Natural killer cell (primary cell): ENCODE data around the gene NSRP1. TPM values are rescaled to one million over a fixed set of nuclear protein-coding genes. Genes with fewer than 3 reads are reported as not detected.
"Not testable (repeated sequence)": the region's sequence is repeated elsewhere in the genome, so short reads cannot be mapped to it uniquely, and the experiment has no call there.

ENCODE experiments used
- ATAC-seq, 3 donors: fragments of 150-1000 bp in 2 of 3; fragments of 200-7000 bp in 1 of 3; cut with Tn5 transposase; 1 replicate in 1 of 3; 2 replicates in 2 of 3; pipeline ENCODE4 v1.10.0; 2021; ENCODE audit warnings: mild to moderate bottlenecking in 2 of 3, moderate library complexity in 2 of 3
- DNase-seq, 2 donors: peaks; one replicate each; pipeline versions ENCODE4 v3.0.0 to v3.0.0-alpha.2; 2013 to 2021; ENCODE audit warnings: mixed read lengths in 1 of 2
- H3K27ac ChIP-seq: one replicate; pipeline ENCODE4 v1.5.1; 2013; ENCODE audit warnings: mild to moderate bottlenecking, low read length
- H3K27me3 ChIP-seq: one replicate; pipeline ENCODE4 v1.6.1; 2013; ENCODE audit warnings: low read length; ENCODE audit not compliant: control insufficient read depth, insufficient read depth
- H3K36me3 ChIP-seq: one replicate; pipeline ENCODE4 v1.6.1; 2013; ENCODE audit warnings: low read length; ENCODE audit not compliant: control insufficient read depth, insufficient read depth
- H3K4me1 ChIP-seq: one replicate; pipeline ENCODE4 v1.6.1; 2013; ENCODE audit warnings: low read length; ENCODE audit not compliant: control insufficient read depth, insufficient read depth
- H3K4me3 ChIP-seq: one replicate; pipeline ENCODE4 v1.5.1; 2013; ENCODE audit warnings: low read length
- H3K9me3 ChIP-seq: one replicate; pipeline ENCODE4 v1.6.1; 2013; ENCODE audit warnings: low read length; ENCODE audit not compliant: control insufficient read depth, insufficient read depth
- H3K27ac Mint-ChIP-seq, 2 donors: one replicate each; pipeline ENCODE4 v1.8.0; 2022; ENCODE audit warnings: mild to moderate bottlenecking in 2 of 2, mixed read lengths in 2 of 2, moderate library complexity in 1 of 2
- H3K27me3 Mint-ChIP-seq, 2 donors: one replicate each; pipeline ENCODE4 v1.8.0; 2022; ENCODE audit warnings: low read depth in 2 of 2, mixed read lengths in 2 of 2
- H3K36me3 Mint-ChIP-seq: one replicate; pipeline ENCODE4 v1.8.0; 2022; ENCODE audit warnings: mixed read lengths
- H3K4me1 Mint-ChIP-seq, 2 donors: one replicate each; pipeline ENCODE4 v1.8.0; 2022; ENCODE audit warnings: mixed read lengths in 2 of 2
- H3K4me3 Mint-ChIP-seq: one replicate; pipeline ENCODE4 v1.8.0; 2022; ENCODE audit warnings: mild to moderate bottlenecking, moderate library complexity, mixed read lengths
- H3K9me3 Mint-ChIP-seq, 2 donors: one replicate each; pipeline ENCODE4 v1.8.0; 2022; ENCODE audit warnings: mixed read lengths in 2 of 2
- CTCF ChIP-seq: fragments of 200-600 bp; IDR thresholded peaks from one replicate; pipeline ENCODE4 v1.8.0; 2022; ENCODE audit warnings: antibody characterized with exemption
- WGBS: methylation state at CpG from one replicate; pipeline ENCODE4 v1.1.7; 2013; ENCODE audit warnings: missing lambda C conversion rate; ENCODE audit not compliant: insufficient coverage; 5-methylcytosine and 5-hydroxymethylcytosine counted together
- intact Hi-C: fragments of 100-400 bp; cut with micrococcal nuclease; formaldehyde crosslinking; loops from one replicate; pipeline ENCODE4 v1.14.2; 2022
- total RNA-seq, 4 donors: library from RNA; stranded (reverse); fragments of 120-200 nt in 1 of 4; gene quantifications; one replicate each; pipeline versions ENCODE4 v1.2.3 to v1.2.4, GENCODE V29; 2013 to 2022

The NSRP1 gene
- total RNA-seq, 3 donors from 2014 or later (not counting 1 experiment from before 2014, with no cell fraction given), result 27.0 to 33.7 (median 29.7) TPM

DNA sequence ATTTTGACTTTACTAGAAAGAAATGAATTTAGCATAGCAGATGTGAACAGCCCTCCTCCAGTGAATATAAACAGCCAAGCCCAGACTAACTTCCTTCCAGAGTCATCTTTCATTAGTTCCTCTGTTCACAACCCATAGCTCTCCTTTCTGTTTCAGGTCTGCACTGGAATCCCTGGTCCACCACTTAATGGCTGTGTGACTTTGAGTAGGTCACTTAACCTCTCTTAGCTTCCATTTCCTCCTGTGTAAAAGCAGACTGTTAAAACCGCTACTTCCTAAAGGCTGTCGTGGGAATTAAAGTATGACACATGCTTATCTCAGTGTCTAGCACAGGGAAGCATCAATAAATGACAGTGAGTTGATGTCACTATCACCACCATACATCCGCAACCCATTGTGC, 111.4 kb downstream of the NSRP1 start:
- no peaks in the 10 kb centered on the region for H3K36me3 Mint-ChIP-seq
- 89% methylated on average over 3 of the region's 3 CpGs for WGBS
- DNase-seq (no peak), ATAC-seq (no peak)
- TF ChIP-seq CTCF, result no peak
- H3K4me3 Mint-ChIP-seq, result no peak overlapping the region
- H3K9me3 Mint-ChIP-seq, result no peaks in the 10 kb centered on the region
- H3K36me3 ChIP-seq, result no peaks in the 10 kb centered on the region
- H3K9me3 ChIP-seq, result no peaks in the 10 kb centered on the region
- H3K27me3 Mint-ChIP-seq, result peaks cover 23 to 35% of the 10 kb centered on the region in 2 donors
- H3K4me1 ChIP-seq, result no peaks in the 10 kb centered on the region
- H3K27ac ChIP-seq, result no peak overlapping the region
- H3K4me3 ChIP-seq, result no peak overlapping the region
- no peaks in the 10 kb centered on the region for H3K4me1 Mint-ChIP-seq
- H3K27me3 ChIP-seq, result no peaks in the 10 kb centered on the region
- intact Hi-C loops, result no loop called here
- no peak overlapping the region for H3K27ac Mint-ChIP-seq

- Mint-ChIP-seq H3K27ac (no peak overlapping the region), H3K9me3 (no peaks in the 10 kb centered on the region), H3K4me3 (no peak overlapping the region), H3K27me3 (peaks cover 29 to 45% of the 10 kb centered on the region in 2 donors), H3K4me1 (no peaks in the 10 kb centered on the region), H3K36me3 (no peaks in the 10 kb centered on the region)
- Histone ChIP-seq H3K27ac (no peak overlapping the region), H3K36me3 (no peaks in the 10 kb centered on the region), H3K4me3 (no peak overlapping the region), H3K4me1 (no peaks in the 10 kb centered on the region), H3K9me3 (no peaks in the 10 kb centered on the region), H3K27me3 (peaks cover 3% of the 10 kb centered on the region)
- TF ChIP-seq CTCF, result no peak
- DNase-seq, result no peak
- no peak for ATAC-seq
- intact Hi-C loops, result no loop called here
- 93% methylated on average over 7 of the region's 7 CpGs for WGBS
Measured at GRCh38 chr17:30229012-30229411, 112.4 kb downstream of the NSRP1 start.

DNA sequence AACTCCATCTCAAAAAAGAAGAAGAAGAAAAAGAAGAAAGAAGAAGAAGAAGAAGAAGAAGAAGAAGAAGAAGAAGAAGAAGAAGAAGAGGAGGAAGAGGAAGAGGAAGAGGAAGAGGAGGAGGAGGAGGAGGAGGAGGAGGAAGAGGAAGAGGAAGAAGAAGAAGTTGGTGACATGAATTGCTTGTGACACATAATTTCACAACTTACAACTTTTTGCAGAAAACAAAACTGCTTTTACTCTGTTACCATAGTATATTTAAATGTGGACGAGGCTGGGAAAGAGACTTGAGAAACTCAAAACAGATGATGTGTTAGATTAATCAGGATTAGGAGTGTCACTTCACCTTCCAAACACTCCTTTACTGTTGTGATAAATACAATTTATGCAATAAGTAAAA, 113.4 kb downstream of the NSRP1 start:
- ATAC-seq, H3K4me3 ChIP-seq, H3K9me3 Mint-ChIP-seq, H3K27ac ChIP-seq, DNase-seq, H3K4me1 ChIP-seq, H3K36me3 ChIP-seq, H3K4me1 Mint-ChIP-seq, H3K36me3 Mint-ChIP-seq, H3K9me3 ChIP-seq, intact Hi-C loops, H3K27ac Mint-ChIP-seq, H3K4me3 Mint-ChIP-seq: not testable (repeated sequence)
- WGBS, result no CpG with 5 or more reads among the region's 1 CpG
- H3K27me3 ChIP-seq, result peaks cover 11% of the 10 kb centered on the region
- H3K27me3 Mint-ChIP-seq, result peaks cover 37 to 55% of the 10 kb centered on the region in 2 donors

DNA sequence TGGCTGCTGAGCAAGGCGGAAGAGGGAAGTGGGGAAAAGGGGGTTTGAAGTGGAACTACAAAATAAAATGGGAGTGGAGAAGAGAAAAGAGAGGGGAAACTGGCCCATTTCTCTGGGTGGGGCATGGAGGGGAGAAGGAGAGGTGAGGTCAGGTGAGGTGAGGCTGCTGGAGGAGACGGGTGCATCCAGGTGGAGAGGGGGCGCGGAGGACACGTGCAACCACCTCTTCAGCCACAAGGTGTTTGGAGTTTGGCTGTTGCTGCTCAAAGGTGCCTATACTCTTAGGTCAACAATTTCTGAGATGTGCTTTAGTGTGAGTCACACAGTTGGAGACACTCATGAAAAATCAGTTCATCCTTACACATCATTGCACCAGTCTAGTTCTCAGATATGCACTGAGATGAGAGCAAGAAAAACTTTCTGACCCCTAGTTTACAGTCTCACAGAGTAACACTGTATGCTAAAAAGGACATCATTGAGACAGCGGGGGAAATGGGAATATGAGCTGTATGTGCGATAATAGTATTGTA, 114.0 kb downstream of the NSRP1 start:
- peaks cover 0 to 12% of the 10 kb centered on the region in 2 donors for H3K4me1 Mint-ChIP-seq
- H3K27ac Mint-ChIP-seq, result no peak overlapping the region

More for the DNA sequence above, 114.0 kb downstream of the NSRP1 start:
- TF ChIP-seq CTCF, result no peak
- Histone ChIP-seq H3K4me1 (peaks cover 6% of the 10 kb centered on the region), H3K27ac (no peak overlapping the region), H3K27me3 (peaks cover 14% of the 10 kb centered on the region), H3K4me3 (no peak overlapping the region), H3K36me3 (no peaks in the 10 kb centered on the region), H3K9me3 (no peaks in the 10 kb centered on the region)
- DNase-seq (no peak), ATAC-seq (no peak)
- Mint-ChIP-seq H3K36me3 (no peaks in the 10 kb centered on the region), H3K9me3 (no peaks in the 10 kb centered on the region), H3K4me3 (no peak overlapping the region), H3K27me3 (peaks cover 39 to 54% of the 10 kb centered on the region in 2 donors)
- WGBS, result 91% methylated on average over 7 of the region's 7 CpGs
- intact Hi-C loops, result no loop called here
